Fibroblast of lung (primary cell): Measurements from ENCODE around the gene PIAS1.

Experiments used
- CTCF ChIP-seq, 2 donors: IDR thresholded peaks in 1 of 2; conservative IDR thresholded peaks in 1 of 2; 1 replicate in 1 of 2; 2 replicates in 1 of 2; pipeline ENCODE4 v1.5.1; 2011 to 2012; ENCODE audit warnings: low read length in 2 of 2, control low read depth in 1 of 2, inconsistent platforms in 1 of 2, low read depth in 1 of 2, mild to moderate bottlenecking in 1 of 2
- EZH2 ChIP-seq: IDR thresholded peaks from 2 replicates; pipeline ENCODE4 v1.5.1; 2012; ENCODE audit warnings: low read length, control low read depth, mild to moderate bottlenecking; ENCODE audit errors: missing control alignments

- TF ChIP-seq CTCF (conservative IDR thresholded peaks at IDR 0.05 in 1 of 2, IDR thresholded peaks at IDR 0.05 in 1 of 2; ENCODE audit: low read depth in 1 of 2, low read length in 2 of 2) (no peak), EZH2 (no peak)
Observed at GRCh38 chr15:68126396-68126795, 72.3 kb downstream of the PIAS1 start.
